ENCODE measurements around the gene NCLN. TPM values are rescaled to one million over a fixed set of nuclear protein-coding genes. Genes with fewer than 3 reads are reported as not detected.
A peak's percentile ranks its signal among the peaks of the same experiment; 100 is the strongest.

Gene NCLN
- total and polyA plus RNA-seq, 9 of the 15 experiments (the other 6 are each of a cell fraction or from before 2014, with no cell fraction given), result 3.8 to 126 (median 39.6) TPM

GRCh38 chr19:3229888-3230496 is 44.3 kb downstream of the NCLN start:
- H4K20me1 ChIP-seq (replicated peaks; ENCODE audit: control insufficient read depth, insufficient read depth, low read length), result peaks cover 8% of the 10 kb centered on the region
- ATAC-seq (no peak), DNase-seq (ENCODE audit: extremely low read depth in 1 of 4, low spot score in 3 of 4) (no peak), FAIRE-seq (no peak)
- no TSS peak for BruUV-seq (replicated peaks)
- no peaks in the 10 kb centered on the region for H3K79me2 ChIP-seq (ENCODE audit: control insufficient read depth, insufficient read depth, low read length)
- no peak overlapping the region for H3K27ac ChIP-seq (ENCODE audit: extremely low read depth, low read depth, low read length)
- H3K9ac ChIP-seq (ENCODE audit: insufficient read depth in 1 of 2, low read depth in 2 of 2, low read length in 2 of 2), result no peak overlapping the region
- no peaks in the 10 kb centered on the region for H3K9me1 ChIP-seq (ENCODE audit: control insufficient read depth, insufficient read depth, low read length)
- no peaks in the 10 kb centered on the region for H3K9me3 ChIP-seq (replicated peaks; ENCODE audit: control insufficient read depth, insufficient read depth, low read depth, low read length)
- no peak overlapping the region for H3K4me3 ChIP-seq
- peaks cover 6 to 40% of the 10 kb centered on the region in 2 experiments; a peak in 4 of 5 replicates for H3K27me3 ChIP-seq (ENCODE audit: control insufficient read depth in 2 of 2, insufficient read depth in 2 of 2, low read length in 2 of 2)
- CTCF ChIA-PET (ENCODE audit: low intra/inter-chr PET ratio), result no interaction called here
- H2AFZ ChIP-seq (ENCODE audit: low read depth, low read length), result no peak overlapping the region
- H3K36me3 ChIP-seq (ENCODE audit: control insufficient read depth, insufficient read depth, low read length), result no peaks in the 10 kb centered on the region
- intact Hi-C loops (cut with micrococcal nuclease) (no loop called here), in situ Hi-C loops (cut with MboI) (no loop called here)
- TF ChIP-seq CREBBP (IDR thresholded peaks at IDR 0.05; ENCODE audit: low read depth, low read length) (no peak), ZNF24 (IDR thresholded peaks at IDR 0.05) (peak; percentile 95), KAT7 (CRISPR knock-in tag; IDR thresholded peaks at IDR 0.05; ENCODE audit: borderline replicate concordance) (no peak), TEAD2 (tag; IDR thresholded peaks at IDR 0.05) (no peak), ZKSCAN8 (CRISPR knock-in tag; IDR thresholded peaks at IDR 0.05) (no peak), ZNF165 (CRISPR knock-in tag; IDR thresholded peaks at IDR 0.05; ENCODE audit: borderline replicate concordance) (no peak)
- TF ChIP-seq, protein P1, sequence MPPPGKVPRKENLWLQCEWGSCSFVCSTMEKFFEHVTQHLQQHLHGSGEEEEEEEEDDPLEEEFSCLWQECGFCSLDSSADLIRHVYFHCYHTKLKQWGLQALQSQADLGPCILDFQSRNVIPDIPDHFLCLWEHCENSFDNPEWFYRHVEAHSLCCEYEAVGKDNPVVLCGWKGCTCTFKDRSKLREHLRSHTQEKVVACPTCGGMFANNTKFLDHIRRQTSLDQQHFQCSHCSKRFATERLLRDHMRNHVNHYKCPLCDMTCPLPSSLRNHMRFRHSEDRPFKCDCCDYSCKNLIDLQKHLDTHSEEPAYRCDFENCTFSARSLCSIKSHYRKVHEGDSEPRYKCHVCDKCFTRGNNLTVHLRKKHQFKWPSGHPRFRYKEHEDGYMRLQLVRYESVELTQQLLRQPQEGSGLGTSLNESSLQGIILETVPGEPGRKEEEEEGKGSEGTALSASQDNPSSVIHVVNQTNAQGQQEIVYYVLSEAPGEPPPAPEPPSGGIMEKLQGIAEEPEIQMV (tag; conservative IDR thresholded peaks at IDR 0.05; ENCODE audit: low read depth), result no peak
- H3K4me2 ChIP-seq (ENCODE audit: insufficient read depth, low read length), result no peak overlapping the region
- POLR2A ChIA-PET, result interaction anchor here (0.6 to 0.8 kb wide), 4 partner anchors 16 to 269 kb away, joined by 3 to 4 read pairs (median 3); no protein-coding TSS in a partner anchor
- H3K4me1 ChIP-seq (replicated peaks in 1 of 2; ENCODE audit: control insufficient read depth in 2 of 2, insufficient read depth in 2 of 2, low read length in 2 of 2), result peaks cover 0 to 18% of the 10 kb centered on the region in 2 experiments; a peak in 2 of 5 replicates
- WGBS (ENCODE audit: insufficient coverage, low coverage, missing lambda C conversion rate), result 6% methylated on average over 4 of the region's 4 CpGs
